ENCODE measurements around the gene CAMKK2.
A peak's percentile ranks its signal among the peaks of the same experiment; 100 is the strongest.
"Not testable (repeated sequence)": the region's sequence is repeated elsewhere in the genome, so short reads cannot be mapped to it uniquely, and the experiment has no call there.

Gene CAMKK2

DNA sequence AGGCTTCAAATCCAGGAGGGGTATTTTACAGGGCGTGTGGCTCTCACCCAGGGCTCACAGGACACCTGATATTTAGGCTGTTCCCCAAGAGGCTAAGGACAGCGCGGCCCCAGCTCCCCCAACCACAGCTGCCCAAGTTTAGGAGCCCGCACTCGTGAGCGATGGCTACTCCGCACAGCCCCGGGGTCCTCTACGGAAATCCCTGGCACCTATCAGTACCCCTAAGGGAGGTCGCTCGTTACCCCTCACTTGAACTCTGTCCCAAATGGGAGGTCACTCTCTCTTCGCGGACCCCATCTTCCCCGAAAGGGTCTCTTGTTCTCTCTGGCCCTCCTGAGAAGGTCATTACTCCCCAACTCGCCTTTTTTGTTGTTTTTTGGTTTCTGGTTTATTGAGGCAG is 87.3 kb downstream of the CAMKK2 start (continued):
- TF ChIP-seq, protein P1, sequence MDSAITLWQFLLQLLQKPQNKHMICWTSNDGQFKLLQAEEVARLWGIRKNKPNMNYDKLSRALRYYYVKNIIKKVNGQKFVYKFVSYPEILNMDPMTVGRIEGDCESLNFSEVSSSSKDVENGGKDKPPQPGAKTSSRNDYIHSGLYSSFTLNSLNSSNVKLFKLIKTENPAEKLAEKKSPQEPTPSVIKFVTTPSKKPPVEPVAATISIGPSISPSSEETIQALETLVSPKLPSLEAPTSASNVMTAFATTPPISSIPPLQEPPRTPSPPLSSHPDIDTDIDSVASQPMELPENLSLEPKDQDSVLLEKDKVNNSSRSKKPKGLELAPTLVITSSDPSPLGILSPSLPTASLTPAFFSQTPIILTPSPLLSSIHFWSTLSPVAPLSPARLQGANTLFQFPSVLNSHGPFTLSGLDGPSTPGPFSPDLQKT (IDR thresholded peaks at IDR 0.05; ENCODE audit: borderline replicate concordance, low read depth, low read length) = no peak
- TF ChIP-seq ZNF341 (tag by site-specific recombination; IDR thresholded peaks at IDR 0.05; ENCODE audit: low read depth) (no peak), ZNF747 (tag by site-specific recombination; IDR thresholded peaks at IDR 0.05) (no peak)
- TF ChIP-seq, protein P2, sequence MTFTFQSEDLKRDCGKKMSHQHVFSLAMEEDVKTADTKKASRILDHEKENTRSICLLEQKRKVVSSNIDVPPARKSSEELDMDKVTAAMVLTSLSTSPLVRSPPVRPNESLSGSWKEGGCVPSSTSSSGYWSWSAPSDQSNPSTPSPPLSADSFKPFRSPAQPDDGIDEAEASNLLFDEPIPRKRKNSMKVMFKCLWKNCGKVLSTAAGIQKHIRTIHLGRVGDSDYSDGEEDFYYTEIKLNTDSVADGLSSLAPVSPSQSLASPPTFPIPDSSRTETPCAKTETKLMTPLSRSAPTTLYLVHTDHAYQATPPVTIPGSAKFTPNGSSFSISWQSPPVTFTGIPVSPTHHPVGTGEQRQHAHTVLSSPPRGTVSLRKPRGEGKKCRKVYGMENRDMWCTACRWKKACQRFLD (tag by site-specific recombination; IDR thresholded peaks at IDR 0.05) = no peak
- TF ChIP-seq, protein P3, sequence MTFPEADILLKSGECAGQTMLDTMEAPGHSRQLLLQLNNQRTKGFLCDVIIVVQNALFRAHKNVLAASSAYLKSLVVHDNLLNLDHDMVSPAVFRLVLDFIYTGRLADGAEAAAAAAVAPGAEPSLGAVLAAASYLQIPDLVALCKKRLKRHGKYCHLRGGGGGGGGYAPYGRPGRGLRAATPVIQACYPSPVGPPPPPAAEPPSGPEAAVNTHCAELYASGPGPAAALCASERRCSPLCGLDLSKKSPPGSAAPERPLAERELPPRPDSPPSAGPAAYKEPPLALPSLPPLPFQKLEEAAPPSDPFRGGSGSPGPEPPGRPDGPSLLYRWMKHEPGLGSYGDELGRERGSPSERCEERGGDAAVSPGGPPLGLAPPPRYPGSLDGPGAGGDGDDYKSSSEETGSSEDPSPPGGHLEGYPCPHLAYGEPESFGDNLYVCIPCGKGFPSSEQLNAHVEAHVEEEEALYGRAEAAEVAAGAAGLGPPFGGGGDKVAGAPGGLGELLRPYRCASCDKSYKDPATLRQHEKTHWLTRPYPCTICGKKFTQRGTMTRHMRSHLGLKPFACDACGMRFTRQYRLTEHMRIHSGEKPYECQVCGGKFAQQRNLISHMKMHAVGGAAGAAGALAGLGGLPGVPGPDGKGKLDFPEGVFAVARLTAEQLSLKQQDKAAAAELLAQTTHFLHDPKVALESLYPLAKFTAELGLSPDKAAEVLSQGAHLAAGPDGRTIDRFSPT (tag by site-specific recombination; IDR thresholded peaks at IDR 0.05) = no peak

DNA sequence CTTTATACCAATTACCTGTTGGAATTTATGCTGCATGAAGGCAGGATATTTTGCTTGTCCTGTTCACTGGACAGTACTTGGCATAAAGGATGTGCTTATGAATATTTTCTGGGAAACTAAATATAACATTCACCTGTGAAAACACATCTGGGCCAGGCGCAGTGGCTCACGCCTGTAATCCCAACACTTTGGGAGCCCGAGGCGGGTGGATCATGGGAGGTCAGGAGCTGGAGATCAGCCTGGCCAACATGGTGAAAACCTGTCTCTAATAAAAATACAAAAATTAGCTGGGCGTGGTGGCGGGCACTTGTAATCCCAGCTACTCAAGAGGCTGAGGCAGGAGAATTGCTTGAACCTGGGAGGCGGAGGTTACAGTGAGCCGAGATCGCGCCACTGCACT is 87.9 kb downstream of the CAMKK2 start:
- CTCF ChIA-PET = interaction anchor here (0.6 to 1.3 kb wide), 5 partner anchors 22 to 894 kb away, joined by 3 to 4 read pairs (median 3); no protein-coding TSS in a partner anchor
- H3K4me1 ChIP-seq (ENCODE audit: control insufficient read depth, insufficient read depth, low read length); H3K4me3 ChIP-seq (ENCODE audit: low read depth, low read length); H3K9me3 ChIP-seq (ENCODE audit: control insufficient read depth, insufficient read depth, low read depth, low read length); H3K27ac ChIP-seq (ENCODE audit: extremely low read depth, low read depth, low read length); POLR2A ChIA-PET; H3K36me3 ChIP-seq (ENCODE audit: control insufficient read depth in 2 of 2, insufficient read depth in 1 of 2, low read length in 2 of 2): not testable (repeated sequence)

DNA sequence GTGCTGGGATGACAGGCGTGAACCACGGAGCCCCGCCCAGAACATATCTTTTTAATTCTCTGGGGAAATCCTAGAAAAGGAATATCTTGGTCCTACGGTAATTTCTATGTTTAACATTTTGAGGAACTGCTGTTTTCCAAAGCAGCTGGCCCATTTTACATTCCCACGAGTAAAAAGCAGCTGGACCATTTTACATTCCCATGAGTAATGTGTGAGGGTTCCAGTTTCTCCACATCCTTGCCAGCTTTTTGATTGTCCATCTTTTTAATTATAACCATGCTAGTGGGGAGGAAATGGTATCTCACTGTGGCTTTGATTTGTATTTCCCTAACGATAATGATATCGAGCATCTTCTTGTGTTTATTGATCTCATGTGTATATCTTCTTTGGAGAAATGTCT is 91.0 kb downstream of the CAMKK2 start:
- H3K27ac ChIP-seq (ENCODE audit: extremely low read depth, low read depth, low read length) = no peak overlapping the region
- H3K4me3 ChIP-seq (ENCODE audit: low read depth, low read length) = no peak overlapping the region
- H3K4me1 ChIP-seq (ENCODE audit: control insufficient read depth, insufficient read depth, low read length) = peaks cover 16% of the 10 kb centered on the region
- TF ChIP-seq SETDB1 (IDR thresholded peaks at IDR 0.05; ENCODE audit: insufficient read length, low read length) = peak; percentile 28
- no peak for TF ChIP-seq GLIS2 (tag by site-specific recombination; IDR thresholded peaks at IDR 0.05)
- no peaks in the 10 kb centered on the region for H3K9me3 ChIP-seq (ENCODE audit: control insufficient read depth, insufficient read depth, low read depth, low read length)
- no peaks in the 10 kb centered on the region for H3K36me3 ChIP-seq (ENCODE audit: control insufficient read depth in 2 of 2, insufficient read depth in 1 of 2, low read length in 2 of 2)
- ChIA-PET POLR2A (no interaction called here), CTCF (interaction anchor here (0.6 kb wide), 1 partner anchor 143 kb away, joined by 4 read pairs; no protein-coding TSS in a partner anchor)

DNA sequence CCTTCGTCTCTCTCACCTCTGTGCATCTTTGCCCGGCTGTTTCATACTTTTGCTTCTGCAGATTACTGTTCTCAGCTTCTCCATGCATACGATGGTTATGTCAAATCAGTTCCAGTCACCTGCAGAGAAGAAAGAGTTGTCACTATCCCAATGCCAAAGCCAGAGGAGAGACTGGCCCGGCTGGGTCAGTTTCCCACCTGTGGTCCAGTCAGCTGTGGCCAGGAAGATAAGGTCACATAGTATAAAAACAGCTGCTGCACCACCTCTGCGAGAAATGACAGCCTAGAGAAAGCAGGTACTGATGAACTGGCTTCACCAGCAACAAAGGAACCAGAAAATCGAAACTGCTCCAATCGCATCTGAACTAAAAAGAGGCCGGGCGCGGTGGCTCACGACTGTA is 93.0 kb downstream of the CAMKK2 start:
- no peak overlapping the region; the same call in 1 of the 2 replicates for H3K4me3 ChIP-seq (ENCODE audit: low read depth, low read length)
- peak overlapping the region; percentile 56 for H3K27ac ChIP-seq (ENCODE audit: extremely low read depth, low read depth, low read length)
- TF ChIP-seq PRDM1 (tag by site-specific recombination; IDR thresholded peaks at IDR 0.05) (0 out of 2 replicates have a peak, but pooled peaks have one; percentile 15), MZF1 (tag by site-specific recombination; IDR thresholded peaks at IDR 0.05; ENCODE audit: borderline replicate concordance) (no peak)
- H3K4me1 ChIP-seq (ENCODE audit: control insufficient read depth, insufficient read depth, low read length) = peaks cover 16% of the 10 kb centered on the region
- POLR2A ChIA-PET = no interaction called here
- no peaks in the 10 kb centered on the region for H3K9me3 ChIP-seq (ENCODE audit: control insufficient read depth, insufficient read depth, low read depth, low read length)
- CTCF ChIA-PET = interaction anchor here (0.6 to 0.9 kb wide), 3 partner anchors 12 to 675 kb away, joined by 3 to 4 read pairs (median 3); partner anchors contain the start of gene COQ5
- no peaks in the 10 kb centered on the region for H3K36me3 ChIP-seq (ENCODE audit: control insufficient read depth in 2 of 2, insufficient read depth in 1 of 2, low read length in 2 of 2)
